Esophagus muscularis mucosa (tissue), 4 donors: ENCODE data around the gene MYL5.

Experiments
- EP300 ChIP-seq: sonication (generic); formaldehyde crosslinking; IDR thresholded peaks from one replicate; pipeline ENCODE4 v1.6.1; 2017; ENCODE audit warnings: antibody characterized with exemption
- POLR2A ChIP-seq: fragments of 450-650 bp; IDR thresholded peaks from one replicate; pipeline ENCODE4 v1.6.1; 2017; ENCODE audit warnings: antibody characterized with exemption, moderate library complexity, mild to moderate bottlenecking, low read depth
- POLR2AphosphoS5 ChIP-seq, 2 donors: sonication (generic); formaldehyde crosslinking; IDR thresholded peaks; one replicate each; pipeline ENCODE4 v1.6.1; 2017; ENCODE audit warnings: antibody characterized with exemption in 2 of 2
- TF ChIP-seq, protein P1 (sequence below), 3 experiments: fragments of 200-600 bp in 2 of 3; fragments of 450-650 bp in 1 of 3; sonication (generic) in 2 of 3; IDR thresholded peaks; one replicate each; pipeline ENCODE4 v1.5.1; 2017 to 2019; ENCODE audit warnings: antibody characterized with exemption in 3 of 3, mild to moderate bottlenecking in 2 of 3, moderate library complexity in 1 of 3

DNA sequence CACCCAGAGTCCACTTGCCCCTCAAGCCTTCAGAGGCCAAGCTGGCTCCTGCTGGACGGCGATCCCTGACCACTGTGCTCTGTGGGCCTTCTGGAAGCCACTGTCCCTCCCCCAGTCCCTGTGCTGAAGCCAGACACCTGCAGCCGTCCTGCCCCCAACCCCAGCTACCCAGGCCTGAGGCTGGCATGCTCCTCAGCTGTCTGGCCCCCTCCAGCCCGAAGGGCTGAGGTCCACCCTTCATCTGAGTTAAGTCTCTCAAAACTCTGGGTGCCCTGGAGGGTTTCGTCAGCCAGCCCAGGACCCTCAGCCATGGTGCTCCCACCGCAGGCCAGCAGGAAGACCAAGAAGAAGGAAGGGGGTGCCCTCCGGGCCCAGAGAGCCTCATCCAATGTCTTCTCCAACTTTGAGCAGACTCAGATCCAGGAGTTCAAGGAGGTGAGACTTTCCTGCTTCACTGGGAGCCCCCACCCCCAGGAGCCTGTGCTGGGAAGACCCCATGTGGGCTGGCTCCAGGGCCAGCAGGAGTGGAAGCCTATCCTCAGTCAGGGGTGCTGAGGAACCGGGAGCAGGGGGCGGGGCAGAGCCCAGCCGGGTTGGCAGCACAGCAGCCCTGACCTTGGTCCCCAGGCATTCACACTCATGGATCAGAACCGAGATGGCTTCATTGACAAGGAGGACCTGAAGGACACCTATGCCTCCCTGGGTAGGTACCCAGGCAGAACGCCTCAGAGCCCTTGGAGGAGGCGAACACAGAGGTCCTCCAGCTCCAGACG is 4.2 kb downstream of the MYL5 start:
- TF ChIP-seq POLR2AphosphoS5 (IDR thresholded peaks at IDR 0.05) (no peak), EP300 (no peak), POLR2A (no peak)
- TF ChIP-seq, protein P1, sequence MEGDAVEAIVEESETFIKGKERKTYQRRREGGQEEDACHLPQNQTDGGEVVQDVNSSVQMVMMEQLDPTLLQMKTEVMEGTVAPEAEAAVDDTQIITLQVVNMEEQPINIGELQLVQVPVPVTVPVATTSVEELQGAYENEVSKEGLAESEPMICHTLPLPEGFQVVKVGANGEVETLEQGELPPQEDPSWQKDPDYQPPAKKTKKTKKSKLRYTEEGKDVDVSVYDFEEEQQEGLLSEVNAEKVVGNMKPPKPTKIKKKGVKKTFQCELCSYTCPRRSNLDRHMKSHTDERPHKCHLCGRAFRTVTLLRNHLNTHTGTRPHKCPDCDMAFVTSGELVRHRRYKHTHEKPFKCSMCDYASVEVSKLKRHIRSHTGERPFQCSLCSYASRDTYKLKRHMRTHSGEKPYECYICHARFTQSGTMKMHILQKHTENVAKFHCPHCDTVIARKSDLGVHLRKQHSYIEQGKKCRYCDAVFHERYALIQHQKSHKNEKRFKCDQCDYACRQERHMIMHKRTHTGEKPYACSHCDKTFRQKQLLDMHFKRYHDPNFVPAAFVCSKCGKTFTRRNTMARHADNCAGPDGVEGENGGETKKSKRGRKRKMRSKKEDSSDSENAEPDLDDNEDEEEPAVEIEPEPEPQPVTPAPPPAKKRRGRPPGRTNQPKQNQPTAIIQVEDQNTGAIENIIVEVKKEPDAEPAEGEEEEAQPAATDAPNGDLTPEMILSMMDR (IDR thresholded peaks at IDR 0.05): no peak
